Fibroblast of pulmonary artery (primary cell): ENCODE results near the gene KANK4.

Experiments used
- DNase-seq: peaks from one replicate; pipeline ENCODE4 v3.0.0-alpha.2; 2010; ENCODE audit warnings: low read depth
- H3K4me3 ChIP-seq: replicated peaks from 2 replicates; pipeline ENCODE4 v1.5.1; 2011; ENCODE audit warnings: low read depth, mild to moderate bottlenecking, control low read depth, low read length, moderate library complexity
- CTCF ChIP-seq: IDR thresholded peaks from 2 replicates; pipeline ENCODE4 v1.5.1; 2011; ENCODE audit warnings: mild to moderate bottlenecking, control low read depth, low read length, inconsistent platforms; ENCODE audit errors: missing control alignments

The KANK4 gene

GRCh38 chr1:62269851-62270495, 49.3 kb downstream of the KANK4 start:
- H3K4me3 ChIP-seq: no peak overlapping the region
- no peak for DNase-seq
- no peak for TF ChIP-seq CTCF

GRCh38 chr1:62269439-62269838, 49.8 kb downstream of the KANK4 start:
- H3K4me3 ChIP-seq: no peak overlapping the region
- no peak for DNase-seq
- TF ChIP-seq CTCF: no peak

DNA sequence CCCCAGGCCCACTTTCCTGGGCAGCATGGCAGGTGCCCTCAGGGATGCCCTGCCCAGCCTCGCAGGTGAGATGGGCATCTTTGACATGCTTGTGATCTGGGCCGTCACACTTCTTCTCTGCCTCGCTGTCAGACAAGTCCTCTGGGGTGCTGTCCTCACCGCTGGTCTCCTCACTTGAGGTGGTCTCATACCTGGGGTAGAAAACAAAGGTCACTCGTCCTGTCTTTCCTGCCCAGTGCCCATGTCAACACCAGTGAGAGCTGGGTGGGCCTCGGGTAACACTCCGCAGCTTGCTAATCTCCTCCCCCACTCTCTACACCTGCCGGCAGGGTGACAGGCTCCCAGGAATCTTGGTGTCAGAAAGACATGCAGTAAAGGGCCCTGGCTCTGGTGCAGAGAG, 50.9 kb downstream of the KANK4 start:
- no peak overlapping the region for H3K4me3 ChIP-seq
- TF ChIP-seq CTCF: no peak
- no peak for DNase-seq

- no peak for DNase-seq
- no peak overlapping the region for H3K4me3 ChIP-seq
These were observed 53.0 kb downstream of the KANK4 start for GRCh38 chr1:62265956-62266935.

GRCh38 chr1:62263814-62264353, 55.4 kb downstream of the KANK4 start:
- TF ChIP-seq CTCF: no peak
- no peak overlapping the region for H3K4me3 ChIP-seq
- no peak for DNase-seq

More at GRCh38 chr1:62265956-62266935, 53.0 kb downstream of the KANK4 start:
- TF ChIP-seq CTCF: no peak

GRCh38 chr1:62263006-62263813, 56.0 kb downstream of the KANK4 start:
- no peak overlapping the region for H3K4me3 ChIP-seq
- DNase-seq: no peak
- TF ChIP-seq CTCF: no peak
